GM18951 (cell line): ENCODE measurements around the gene SH2D2A.

ENCODE experiments used
- POLR2A ChIP-seq: IDR thresholded peaks from 4 replicates; pipeline ENCODE4 v1.6.1; 2011; ENCODE audit warnings: mild to moderate bottlenecking; ENCODE audit not compliant: insufficient read length, insufficient read depth; ENCODE audit errors: extremely low read depth
- in situ Hi-C: fragments of 300-500 bp; cut with MboI; formaldehyde crosslinking; loops from one replicate; pipeline ENCODE4 v1.12.0; 2022; ENCODE audit warnings: low sequenced_read_pairs, mixed read lengths, inconsistent platforms; ENCODE audit not compliant: unreplicated experiment

SH2D2A gene

GRCh38 chr1:156809711-156810366 is 6.8 kb downstream of the SH2D2A start:
- in situ Hi-C loops, result no loop called here
- no peak for TF ChIP-seq POLR2A

GRCh38 chr1:156809281-156809680 is 7.4 kb downstream of the SH2D2A start:
- in situ Hi-C loops, result no loop called here
- TF ChIP-seq POLR2A, result no peak

GRCh38 chr1:156808186-156809030 is 8.2 kb downstream of the SH2D2A start:
- in situ Hi-C loops, result no loop called here
- no peak for TF ChIP-seq POLR2A

GRCh38 chr1:156807627-156808026 is 9.0 kb downstream of the SH2D2A start:
- in situ Hi-C loops, result no loop called here
- no peak for TF ChIP-seq POLR2A

GRCh38 chr1:156806512-156807440 is 9.9 kb downstream of the SH2D2A start:
- no peak for TF ChIP-seq POLR2A
- in situ Hi-C loops, result no loop called here

GRCh38 chr1:156805766-156806511 is 10.7 kb downstream of the SH2D2A start:
- in situ Hi-C loops, result no loop called here
- no peak for TF ChIP-seq POLR2A

GRCh38 chr1:156804572-156805243 is 11.9 kb downstream of the SH2D2A start:
- TF ChIP-seq POLR2A, result no peak
- in situ Hi-C loops, result no loop called here

GRCh38 chr1:156804026-156804425 is 12.6 kb downstream of the SH2D2A start:
- no peak for TF ChIP-seq POLR2A
- in situ Hi-C loops, result no loop called here

GRCh38 chr1:156803086-156803851 is 13.4 kb downstream of the SH2D2A start:
- no peak for TF ChIP-seq POLR2A
- in situ Hi-C loops, result no loop called here

- in situ Hi-C loops, result no loop called here
- TF ChIP-seq POLR2A, result no peak
Measured at GRCh38 chr1:156802421-156802935, 14.2 kb downstream of the SH2D2A start.

GRCh38 chr1:156801409-156802121 is 15.1 kb downstream of the SH2D2A start:
- in situ Hi-C loops, result no loop called here

More at GRCh38 chr1:156801409-156802121, 15.1 kb downstream of the SH2D2A start:
- no peak for TF ChIP-seq POLR2A
